Endothelial cell (in vitro differentiated cells): ENCODE results near the gene PPP5C. TPM values are rescaled to one million over a fixed set of nuclear protein-coding genes. Genes with fewer than 3 reads are reported as not detected.
A peak's percentile ranks its signal among the peaks of the same experiment; 100 is the strongest.

Source experiments
- DNase-seq: peaks from one replicate; pipeline ENCODE4 v3.0.0; 2021; ENCODE audit warnings: low spot score
- H3K27ac Mint-ChIP-seq: one replicate; pipeline ENCODE4 v1.8.0; 2021; ENCODE audit warnings: mixed read lengths, inconsistent platforms; ENCODE audit not compliant: unreplicated experiment
- H3K27me3 Mint-ChIP-seq: one replicate; pipeline ENCODE4 v1.8.0; 2021; ENCODE audit warnings: mild to moderate bottlenecking, moderate library complexity, mixed read lengths, inconsistent platforms; ENCODE audit not compliant: unreplicated experiment
- H3K36me3 Mint-ChIP-seq: one replicate; pipeline ENCODE4 v1.8.0; 2021; ENCODE audit warnings: mild to moderate bottlenecking, low read depth, mixed read lengths, inconsistent platforms; ENCODE audit not compliant: unreplicated experiment
- H3K4me1 Mint-ChIP-seq: one replicate; pipeline ENCODE4 v1.8.0; 2021; ENCODE audit warnings: mild to moderate bottlenecking, mixed read lengths, inconsistent platforms; ENCODE audit not compliant: unreplicated experiment
- H3K4me3 Mint-ChIP-seq: one replicate; pipeline ENCODE4 v1.8.0; 2021; ENCODE audit warnings: mild to moderate bottlenecking, mixed read lengths, inconsistent platforms; ENCODE audit not compliant: unreplicated experiment
- H3K9me3 Mint-ChIP-seq: one replicate; pipeline ENCODE4 v1.8.0; 2021; ENCODE audit warnings: mixed read lengths, inconsistent platforms; ENCODE audit not compliant: unreplicated experiment
- CTCF ChIP-seq: fragments of 200-600 bp; sonication (generic); IDR thresholded peaks from one replicate; pipeline ENCODE4 v1.5.0; 2021; ENCODE audit warnings: antibody characterized with exemption; ENCODE audit not compliant: unreplicated experiment
- total RNA-seq: library from RNA; stranded (reverse); fragmentation: NEBNext Ultra II Directional; extraction: Animal tissue kit (Norgen Biotek cat#: 25700); gene quantifications from one replicate; pipeline ENCODE4 v1.2.1, GENCODE V29; 2021; ENCODE audit not compliant: unreplicated experiment

Gene PPP5C
- total RNA-seq, 1 donor from 2014 or later, result 66.7 TPM

GRCh38 chr19:46341937-46342336 lies 5.0 kb upstream of the PPP5C start:
- no peak for TF ChIP-seq CTCF
- Mint-ChIP-seq H3K4me1 (peaks cover 24% of the 10 kb centered on the region), H3K27me3 (no peaks in the 10 kb centered on the region)

GRCh38 chr19:46344363-46344762 lies 2.5 kb upstream of the PPP5C start:
- peaks cover 39% of the 10 kb centered on the region for H3K4me1 Mint-ChIP-seq
- peaks cover 7% of the 10 kb centered on the region for H3K27me3 Mint-ChIP-seq
- peak overlapping the region; percentile 15 for H3K27ac Mint-ChIP-seq
- H3K36me3 Mint-ChIP-seq, result peaks cover 20% of the 10 kb centered on the region
- peak overlapping the region; percentile 11 for H3K4me3 Mint-ChIP-seq
- H3K9me3 Mint-ChIP-seq, result no peaks in the 10 kb centered on the region
- no peak for DNase-seq
- TF ChIP-seq CTCF, result no peak

More at GRCh38 chr19:46341937-46342336, 5.0 kb upstream of the PPP5C start:
- DNase-seq, result no peak
- Mint-ChIP-seq H3K4me3 (no peak overlapping the region), H3K9me3 (no peaks in the 10 kb centered on the region), H3K27ac (no peak overlapping the region), H3K36me3 (peaks cover 26% of the 10 kb centered on the region)

- DNase-seq, result no peak
- Mint-ChIP-seq H3K36me3 (peaks cover 21% of the 10 kb centered on the region), H3K27me3 (peaks cover 10% of the 10 kb centered on the region), H3K4me3 (peak overlapping the region; percentile 97), H3K9me3 (no peaks in the 10 kb centered on the region), H3K4me1 (peaks cover 44% of the 10 kb centered on the region), H3K27ac (peak overlapping the region; percentile 4)
- no peak for TF ChIP-seq CTCF
Measured at GRCh38 chr19:46345157-46345556, 1.7 kb upstream of the PPP5C start.

- Mint-ChIP-seq H3K27me3 (peaks cover 10% of the 10 kb centered on the region), H3K4me3 (peak overlapping the region; percentile 97), H3K36me3 (peaks cover 10% of the 10 kb centered on the region), H3K27ac (peak overlapping the region; percentile 52), H3K4me1 (peaks cover 52% of the 10 kb centered on the region), H3K9me3 (no peaks in the 10 kb centered on the region)
- DNase-seq, result no peak
- TF ChIP-seq CTCF, result peak; percentile 42
Measured at GRCh38 chr19:46347572-46347883, 641 bp downstream of the PPP5C start.

GRCh38 chr19:46347985-46348384 lies 1.1 kb downstream of the PPP5C start:
- Mint-ChIP-seq H3K9me3 (no peaks in the 10 kb centered on the region), H3K4me3 (peak overlapping the region; percentile 97), H3K4me1 (peaks cover 52% of the 10 kb centered on the region), H3K27me3 (peaks cover 11% of the 10 kb centered on the region), H3K36me3 (peaks cover 10% of the 10 kb centered on the region), H3K27ac (no peak overlapping the region)
- TF ChIP-seq CTCF, result no peak
- DNase-seq, result no peak
